ENCODE measurements around the gene TMEM145.

The TMEM145 gene

GRCh38 chr19:42333975-42334696 is 21.0 kb downstream of the TMEM145 start:
- ATAC-seq, result no peak
- no peak for TF ChIP-seq GLIS3 (CRISPR knock-in tag; IDR thresholded peaks at IDR 0.05)
- no peak for TF ChIP-seq ZFP30 (CRISPR knock-in tag; IDR thresholded peaks at IDR 0.05)
- TF ChIP-seq ZNF565 (CRISPR knock-in tag; conservative IDR thresholded peaks at IDR 0.05; ENCODE audit: low read depth), result no peak
- TF ChIP-seq POU6F1 (CRISPR knock-in tag; IDR thresholded peaks at IDR 0.05; ENCODE audit: borderline replicate concordance, low read depth), result no peak
- no peak for TF ChIP-seq OSR1 (CRISPR knock-in tag; IDR thresholded peaks at IDR 0.05)
- TF ChIP-seq, protein P1, sequence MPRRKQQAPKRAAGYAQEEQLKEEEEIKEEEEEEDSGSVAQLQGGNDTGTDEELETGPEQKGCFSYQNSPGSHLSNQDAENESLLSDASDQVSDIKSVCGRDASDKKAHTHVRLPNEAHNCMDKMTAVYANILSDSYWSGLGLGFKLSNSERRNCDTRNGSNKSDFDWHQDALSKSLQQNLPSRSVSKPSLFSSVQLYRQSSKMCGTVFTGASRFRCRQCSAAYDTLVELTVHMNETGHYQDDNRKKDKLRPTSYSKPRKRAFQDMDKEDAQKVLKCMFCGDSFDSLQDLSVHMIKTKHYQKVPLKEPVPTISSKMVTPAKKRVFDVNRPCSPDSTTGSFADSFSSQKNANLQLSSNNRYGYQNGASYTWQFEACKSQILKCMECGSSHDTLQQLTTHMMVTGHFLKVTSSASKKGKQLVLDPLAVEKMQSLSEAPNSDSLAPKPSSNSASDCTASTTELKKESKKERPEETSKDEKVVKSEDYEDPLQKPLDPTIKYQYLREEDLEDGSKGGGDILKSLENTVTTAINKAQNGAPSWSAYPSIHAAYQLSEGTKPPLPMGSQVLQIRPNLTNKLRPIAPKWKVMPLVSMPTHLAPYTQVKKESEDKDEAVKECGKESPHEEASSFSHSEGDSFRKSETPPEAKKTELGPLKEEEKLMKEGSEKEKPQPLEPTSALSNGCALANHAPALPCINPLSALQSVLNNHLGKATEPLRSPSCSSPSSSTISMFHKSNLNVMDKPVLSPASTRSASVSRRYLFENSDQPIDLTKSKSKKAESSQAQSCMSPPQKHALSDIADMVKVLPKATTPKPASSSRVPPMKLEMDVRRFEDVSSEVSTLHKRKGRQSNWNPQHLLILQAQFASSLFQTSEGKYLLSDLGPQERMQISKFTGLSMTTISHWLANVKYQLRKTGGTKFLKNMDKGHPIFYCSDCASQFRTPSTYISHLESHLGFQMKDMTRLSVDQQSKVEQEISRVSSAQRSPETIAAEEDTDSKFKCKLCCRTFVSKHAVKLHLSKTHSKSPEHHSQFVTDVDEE (CRISPR knock-in tag; IDR thresholded peaks at IDR 0.05), result no peak
- TF ChIP-seq, protein P2, sequence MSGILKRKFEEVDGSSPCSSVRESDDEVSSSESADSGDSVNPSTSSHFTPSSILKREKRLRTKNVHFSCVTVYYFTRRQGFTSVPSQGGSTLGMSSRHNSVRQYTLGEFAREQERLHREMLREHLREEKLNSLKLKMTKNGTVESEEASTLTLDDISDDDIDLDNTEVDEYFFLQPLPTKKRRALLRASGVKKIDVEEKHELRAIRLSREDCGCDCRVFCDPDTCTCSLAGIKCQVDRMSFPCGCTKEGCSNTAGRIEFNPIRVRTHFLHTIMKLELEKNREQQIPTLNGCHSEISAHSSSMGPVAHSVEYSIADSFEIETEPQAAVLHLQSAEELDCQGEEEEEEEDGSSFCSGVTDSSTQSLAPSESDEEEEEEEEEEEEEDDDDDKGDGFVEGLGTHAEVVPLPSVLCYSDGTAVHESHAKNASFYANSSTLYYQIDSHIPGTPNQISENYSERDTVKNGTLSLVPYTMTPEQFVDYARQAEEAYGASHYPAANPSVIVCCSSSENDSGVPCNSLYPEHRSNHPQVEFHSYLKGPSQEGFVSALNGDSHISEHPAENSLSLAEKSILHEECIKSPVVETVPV (CRISPR knock-in tag; IDR thresholded peaks at IDR 0.05), result no peak
- TF ChIP-seq ZC3H10 (CRISPR knock-in tag; IDR thresholded peaks at IDR 0.05), result no peak
- TF ChIP-seq ARNTL (CRISPR knock-in tag; IDR thresholded peaks at IDR 0.05; ENCODE audit: borderline replicate concordance, low read depth), result no peak
- TF ChIP-seq RARB (CRISPR knock-in tag; IDR thresholded peaks at IDR 0.05), result no peak
- no peak for TF ChIP-seq TOX (CRISPR knock-in tag; IDR thresholded peaks at IDR 0.05; ENCODE audit: borderline replicate concordance)
- no peak for TF ChIP-seq ZNF8 (CRISPR knock-in tag; IDR thresholded peaks at IDR 0.05)
- TF ChIP-seq, protein P3, sequence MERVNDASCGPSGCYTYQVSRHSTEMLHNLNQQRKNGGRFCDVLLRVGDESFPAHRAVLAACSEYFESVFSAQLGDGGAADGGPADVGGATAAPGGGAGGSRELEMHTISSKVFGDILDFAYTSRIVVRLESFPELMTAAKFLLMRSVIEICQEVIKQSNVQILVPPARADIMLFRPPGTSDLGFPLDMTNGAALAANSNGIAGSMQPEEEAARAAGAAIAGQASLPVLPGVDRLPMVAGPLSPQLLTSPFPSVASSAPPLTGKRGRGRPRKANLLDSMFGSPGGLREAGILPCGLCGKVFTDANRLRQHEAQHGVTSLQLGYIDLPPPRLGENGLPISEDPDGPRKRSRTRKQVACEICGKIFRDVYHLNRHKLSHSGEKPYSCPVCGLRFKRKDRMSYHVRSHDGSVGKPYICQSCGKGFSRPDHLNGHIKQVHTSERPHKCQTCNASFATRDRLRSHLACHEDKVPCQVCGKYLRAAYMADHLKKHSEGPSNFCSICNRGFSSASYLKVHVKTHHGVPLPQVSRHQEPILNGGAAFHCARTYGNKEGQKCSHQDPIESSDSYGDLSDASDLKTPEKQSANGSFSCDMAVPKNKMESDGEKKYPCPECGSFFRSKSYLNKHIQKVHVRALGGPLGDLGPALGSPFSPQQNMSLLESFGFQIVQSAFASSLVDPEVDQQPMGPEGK (CRISPR knock-in tag; IDR thresholded peaks at IDR 0.05; ENCODE audit: borderline replicate concordance), result no peak
- no peak for TF ChIP-seq PPARA (CRISPR knock-in tag; IDR thresholded peaks at IDR 0.05; ENCODE audit: borderline replicate concordance)
- TF ChIP-seq, protein P4, sequence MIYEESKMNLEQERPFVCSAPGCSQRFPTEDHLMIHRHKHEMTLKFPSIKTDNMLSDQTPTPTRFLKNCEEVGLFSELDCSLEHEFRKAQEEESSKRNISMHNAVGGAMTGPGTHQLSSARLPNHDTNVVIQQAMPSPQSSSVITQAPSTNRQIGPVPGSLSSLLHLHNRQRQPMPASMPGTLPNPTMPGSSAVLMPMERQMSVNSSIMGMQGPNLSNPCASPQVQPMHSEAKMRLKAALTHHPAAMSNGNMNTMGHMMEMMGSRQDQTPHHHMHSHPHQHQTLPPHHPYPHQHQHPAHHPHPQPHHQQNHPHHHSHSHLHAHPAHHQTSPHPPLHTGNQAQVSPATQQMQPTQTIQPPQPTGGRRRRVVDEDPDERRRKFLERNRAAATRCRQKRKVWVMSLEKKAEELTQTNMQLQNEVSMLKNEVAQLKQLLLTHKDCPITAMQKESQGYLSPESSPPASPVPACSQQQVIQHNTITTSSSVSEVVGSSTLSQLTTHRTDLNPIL (CRISPR knock-in tag; IDR thresholded peaks at IDR 0.05; ENCODE audit: low read depth), result no peak
- TF ChIP-seq SNAI2 (CRISPR knock-in tag; IDR thresholded peaks at IDR 0.05), result no peak

- no peak for ATAC-seq
- TF ChIP-seq ZC3H10 (CRISPR knock-in tag; IDR thresholded peaks at IDR 0.05), result no peak
- no peak for TF ChIP-seq TOX (CRISPR knock-in tag; IDR thresholded peaks at IDR 0.05; ENCODE audit: borderline replicate concordance)
- TF ChIP-seq, protein P2 (CRISPR knock-in tag; IDR thresholded peaks at IDR 0.05), result no peak
- TF ChIP-seq SNAI2 (CRISPR knock-in tag; IDR thresholded peaks at IDR 0.05), result no peak
- TF ChIP-seq ZNF565 (CRISPR knock-in tag; conservative IDR thresholded peaks at IDR 0.05; ENCODE audit: low read depth), result no peak
- TF ChIP-seq, protein P1 (CRISPR knock-in tag; IDR thresholded peaks at IDR 0.05), result no peak
- TF ChIP-seq OSR1 (CRISPR knock-in tag; IDR thresholded peaks at IDR 0.05), result no peak
Observed at GRCh38 chr19:42334697-42335373, 21.7 kb downstream of the TMEM145 start.
